ENCODE measurements around the gene SDE2.

DNA sequence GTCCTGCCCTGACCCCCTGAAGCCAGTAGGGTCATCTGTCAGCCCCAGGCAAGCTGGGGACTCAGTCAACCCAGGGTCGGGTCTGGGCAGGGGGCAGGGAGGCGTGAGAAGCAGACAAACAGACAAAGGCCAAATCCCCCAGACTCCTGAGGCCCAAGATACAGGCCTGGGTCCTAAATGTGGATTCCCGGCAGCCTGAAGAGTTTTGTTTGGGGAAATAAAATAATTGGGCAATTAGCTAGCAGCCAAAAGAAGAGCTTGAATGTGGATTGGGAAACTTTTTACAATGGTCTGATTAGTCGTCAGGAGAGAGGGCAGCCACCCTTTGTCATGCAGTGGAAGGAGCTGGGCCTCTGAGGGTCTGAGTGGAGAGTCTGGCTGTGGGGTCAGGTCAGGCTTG lies 53.6 kb downstream of the SDE2 start:
- TF ChIP-seq POLR2A (IDR thresholded peaks at IDR 0.05; ENCODE audit: low read depth, low read length) (no peak), NFE2L2 (IDR thresholded peaks at IDR 0.05; ENCODE audit: low read depth, low read length) (no peak), MAFK (IDR thresholded peaks at IDR 0.05; ENCODE audit: low read depth, low read length) (no peak), RFX5 (IDR thresholded peaks at IDR 0.05; ENCODE audit: low read depth, low read length) (no peak), SMC3 (IDR thresholded peaks at IDR 0.05; ENCODE audit: low read depth, low read length) (no peak), BHLHE40 (IDR thresholded peaks at IDR 0.05; ENCODE audit: low read depth, low read length) (no peak), MXI1 (IDR thresholded peaks at IDR 0.05; ENCODE audit: borderline replicate concordance, low read depth, low read length) (no peak), CEBPB (IDR thresholded peaks at IDR 0.05; ENCODE audit: low read depth, low read length) (no peak), RAD21 (IDR thresholded peaks at IDR 0.05; ENCODE audit: low read length) (no peak), MAZ (IDR thresholded peaks at IDR 0.05; ENCODE audit: borderline replicate concordance, low read depth, low read length) (no peak)
- TF ChIP-seq, protein P1, sequence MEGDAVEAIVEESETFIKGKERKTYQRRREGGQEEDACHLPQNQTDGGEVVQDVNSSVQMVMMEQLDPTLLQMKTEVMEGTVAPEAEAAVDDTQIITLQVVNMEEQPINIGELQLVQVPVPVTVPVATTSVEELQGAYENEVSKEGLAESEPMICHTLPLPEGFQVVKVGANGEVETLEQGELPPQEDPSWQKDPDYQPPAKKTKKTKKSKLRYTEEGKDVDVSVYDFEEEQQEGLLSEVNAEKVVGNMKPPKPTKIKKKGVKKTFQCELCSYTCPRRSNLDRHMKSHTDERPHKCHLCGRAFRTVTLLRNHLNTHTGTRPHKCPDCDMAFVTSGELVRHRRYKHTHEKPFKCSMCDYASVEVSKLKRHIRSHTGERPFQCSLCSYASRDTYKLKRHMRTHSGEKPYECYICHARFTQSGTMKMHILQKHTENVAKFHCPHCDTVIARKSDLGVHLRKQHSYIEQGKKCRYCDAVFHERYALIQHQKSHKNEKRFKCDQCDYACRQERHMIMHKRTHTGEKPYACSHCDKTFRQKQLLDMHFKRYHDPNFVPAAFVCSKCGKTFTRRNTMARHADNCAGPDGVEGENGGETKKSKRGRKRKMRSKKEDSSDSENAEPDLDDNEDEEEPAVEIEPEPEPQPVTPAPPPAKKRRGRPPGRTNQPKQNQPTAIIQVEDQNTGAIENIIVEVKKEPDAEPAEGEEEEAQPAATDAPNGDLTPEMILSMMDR (conservative IDR thresholded peaks at IDR 0.05; ENCODE audit: low read depth, low read length): no peak

Measured in IMR-90 (cell line).